Stimulated activated CD4-positive, alpha-beta T cell treated with anti-CD3 and anti-CD28 coated beads, Interleukin-4, amount 100 ng/mL, for 48 hours (primary cell): ENCODE measurements around the gene MAPK8IP3.

Source experiments
- DNase-seq, 2 donors: peaks; one replicate each; pipeline ENCODE4 v3.0.0-alpha.2; 2020; ENCODE audit warnings: low read depth in 2 of 2

The MAPK8IP3 gene

GRCh38 chr16:1741553-1742165 is 35.7 kb downstream of the MAPK8IP3 start:
- DNase-seq = no peak

GRCh38 chr16:1743376-1744337 is 37.7 kb downstream of the MAPK8IP3 start:
- no peak for DNase-seq

- DNase-seq = no peak
Observed at GRCh38 chr16:1744338-1744840, 38.4 kb downstream of the MAPK8IP3 start.

- DNase-seq = no peak
Observed at GRCh38 chr16:1745181-1745899, 39.3 kb downstream of the MAPK8IP3 start.

GRCh38 chr16:1745900-1746692 is 40.1 kb downstream of the MAPK8IP3 start:
- no peak for DNase-seq

GRCh38 chr16:1746693-1747195 is 40.7 kb downstream of the MAPK8IP3 start:
- DNase-seq = no peak

- no peak for DNase-seq
Observed at GRCh38 chr16:1747934-1748333, 41.9 kb downstream of the MAPK8IP3 start.

GRCh38 chr16:1749152-1750117 is 43.4 kb downstream of the MAPK8IP3 start:
- no peak for DNase-seq

- no peak for DNase-seq
Observed at GRCh38 chr16:1751946-1752345, 46.0 kb downstream of the MAPK8IP3 start.

GRCh38 chr16:1752853-1753252 is 46.9 kb downstream of the MAPK8IP3 start:
- no peak for DNase-seq

GRCh38 chr16:1754204-1754603 is 48.2 kb downstream of the MAPK8IP3 start:
- DNase-seq = no peak

- DNase-seq = no peak
Observed at GRCh38 chr16:1757714-1758461, 51.9 kb downstream of the MAPK8IP3 start.

GRCh38 chr16:1758923-1759322 is 52.9 kb downstream of the MAPK8IP3 start:
- DNase-seq = no peak

- no peak for DNase-seq
Observed at GRCh38 chr16:1759511-1759910, 53.5 kb downstream of the MAPK8IP3 start.

GRCh38 chr16:1760911-1761310 is 54.9 kb downstream of the MAPK8IP3 start:
- DNase-seq = no peak

- no peak for DNase-seq
Observed at GRCh38 chr16:1761751-1762150, 55.8 kb downstream of the MAPK8IP3 start.

GRCh38 chr16:1762196-1762878 is 56.3 kb downstream of the MAPK8IP3 start:
- no peak for DNase-seq

GRCh38 chr16:1762879-1763520 is 57.0 kb downstream of the MAPK8IP3 start:
- DNase-seq = no peak
